ENCODE results near the gene NTSR1.

DNA sequence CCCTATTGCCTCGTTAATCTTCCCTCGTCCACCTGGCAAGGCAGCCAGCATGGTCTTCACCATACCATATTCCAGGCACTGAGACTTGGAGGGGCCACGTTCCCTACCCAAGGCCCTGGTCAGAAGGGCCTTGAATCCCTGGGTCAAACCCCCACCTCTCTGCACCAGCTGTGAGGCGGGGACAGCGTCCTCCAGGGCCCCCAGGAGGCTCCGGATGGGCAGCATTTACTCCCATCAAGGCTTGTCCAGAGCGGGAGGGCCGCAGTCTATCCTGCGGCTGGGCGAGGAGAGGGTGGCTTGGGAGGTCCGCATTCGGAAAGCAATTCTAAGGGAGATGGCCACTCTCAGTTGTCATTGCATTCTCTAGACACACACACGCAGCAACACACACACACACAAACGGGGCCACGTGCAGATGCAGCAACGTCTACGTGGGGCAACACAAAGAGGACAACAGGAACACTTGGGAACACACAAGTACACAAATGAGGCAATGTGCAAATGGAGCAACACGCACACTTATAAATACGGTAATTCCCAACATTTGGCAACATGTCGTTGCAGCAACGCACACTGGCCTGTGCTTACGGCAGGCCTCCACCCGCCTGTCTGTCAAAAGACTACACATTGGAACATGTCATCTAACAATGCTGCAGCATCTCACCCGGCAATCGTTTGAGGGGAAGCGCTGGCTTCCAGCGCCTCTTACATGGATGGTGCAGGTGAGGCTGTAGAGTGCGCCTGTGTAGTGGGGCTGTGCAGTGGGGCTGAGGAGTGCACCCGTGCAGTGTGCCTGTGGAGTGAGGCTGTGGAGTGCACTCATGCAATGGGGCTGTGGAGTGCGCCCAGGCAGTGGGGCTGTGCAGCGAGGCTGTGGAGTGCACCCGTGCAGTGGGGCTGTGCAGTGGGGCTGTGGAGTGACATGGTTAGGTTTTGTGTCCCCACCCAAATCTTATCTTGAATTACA is 12.9 kb upstream of the NTSR1 start:
- TF ChIP-seq, protein P1, sequence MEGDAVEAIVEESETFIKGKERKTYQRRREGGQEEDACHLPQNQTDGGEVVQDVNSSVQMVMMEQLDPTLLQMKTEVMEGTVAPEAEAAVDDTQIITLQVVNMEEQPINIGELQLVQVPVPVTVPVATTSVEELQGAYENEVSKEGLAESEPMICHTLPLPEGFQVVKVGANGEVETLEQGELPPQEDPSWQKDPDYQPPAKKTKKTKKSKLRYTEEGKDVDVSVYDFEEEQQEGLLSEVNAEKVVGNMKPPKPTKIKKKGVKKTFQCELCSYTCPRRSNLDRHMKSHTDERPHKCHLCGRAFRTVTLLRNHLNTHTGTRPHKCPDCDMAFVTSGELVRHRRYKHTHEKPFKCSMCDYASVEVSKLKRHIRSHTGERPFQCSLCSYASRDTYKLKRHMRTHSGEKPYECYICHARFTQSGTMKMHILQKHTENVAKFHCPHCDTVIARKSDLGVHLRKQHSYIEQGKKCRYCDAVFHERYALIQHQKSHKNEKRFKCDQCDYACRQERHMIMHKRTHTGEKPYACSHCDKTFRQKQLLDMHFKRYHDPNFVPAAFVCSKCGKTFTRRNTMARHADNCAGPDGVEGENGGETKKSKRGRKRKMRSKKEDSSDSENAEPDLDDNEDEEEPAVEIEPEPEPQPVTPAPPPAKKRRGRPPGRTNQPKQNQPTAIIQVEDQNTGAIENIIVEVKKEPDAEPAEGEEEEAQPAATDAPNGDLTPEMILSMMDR (IDR thresholded peaks at IDR 0.05; ENCODE audit: low read depth, low read length, missing input control), result no peak
- TF ChIP-seq HNF4G (IDR thresholded peaks at IDR 0.05) (no peak), YY1 (IDR thresholded peaks at IDR 0.05) (no peak)
